B cell (primary cell): ENCODE data around the gene ADA. TPM values are rescaled to one million over a fixed set of nuclear protein-coding genes. Genes with fewer than 3 reads are reported as not detected.

Source experiments
- ATAC-seq: fragments of 200-7000 bp; cut with Tn5 transposase; one replicate; pipeline ENCODE4 v1.10.0; 2021; ENCODE audit warnings: low read depth, mild to moderate bottlenecking, moderate number of reproducible peaks, moderate library complexity
- CTCF ChIA-PET: fragments of 350-600 bp; sonication (Branson Sonifier 250); formaldehyde crosslinking; loops from one replicate; lab custom pipeline; 2021; ENCODE audit warnings: antibody characterized with exemption, inconsistent platforms; lab: Charles Lee
- POLR2A ChIA-PET: fragments of 350-600 bp; sonication (Branson Sonifier 250); formaldehyde crosslinking; loops from one replicate; lab custom pipeline; 2021; ENCODE audit warnings: antibody characterized with exemption; lab: Charles Lee
- DNase-seq: peaks from one replicate; pipeline ENCODE4 v3.0.0; 2013
- H2AFZ ChIP-seq: 2 replicates; pipeline ENCODE4 v1.6.1; 2012; ENCODE audit warnings: mild to moderate bottlenecking, low read depth, low read length; ENCODE audit not compliant: insufficient read depth, poor library complexity, severe bottlenecking
- H3K27ac ChIP-seq, 2 donors: 1 replicate in 1 of 2; 2 replicates in 1 of 2; pipeline ENCODE4 v1.5.1; 2012 to 2013; ENCODE audit warnings: low read length in 2 of 2, mild to moderate bottlenecking in 2 of 2, moderate library complexity in 1 of 2
- H3K27me3 ChIP-seq, 4 experiments: fragments of 200-600 bp in 1 of 4; sonication (generic) in 1 of 4; replicated peaks in 1 of 4; 1 replicate in 2 of 4; 2 replicates in 2 of 4; pipeline versions ENCODE4 v1.6.1 to v1.7.0; 2013 to 2016; ENCODE audit warnings: low read length in 3 of 4, mild to moderate bottlenecking in 2 of 4, mixed read lengths in 1 of 4, moderate library complexity in 1 of 4; ENCODE audit not compliant: insufficient read depth in 4 of 4, control insufficient read depth in 3 of 4; ENCODE audit errors: control extremely low read depth in 1 of 4
- H3K36me3 ChIP-seq, 2 experiments: replicated peaks in 1 of 2; 1 replicate in 1 of 2; 2 replicates in 1 of 2; pipeline versions ENCODE4 v1.6.1 to v1.7.1; 2013; ENCODE audit warnings: low read length in 1 of 2; ENCODE audit not compliant: insufficient read depth in 2 of 2, control insufficient read depth in 1 of 2; ENCODE audit errors: control extremely low read depth in 1 of 2, extremely low read depth in 1 of 2
- H3K4me1 ChIP-seq, 2 donors: fragments of 200-600 bp in 1 of 2; sonication (generic) in 1 of 2; 1 replicate in 1 of 2; 2 replicates in 1 of 2; pipeline versions ENCODE4 v1.5.1 to v1.6.1; 2013 to 2017; ENCODE audit warnings: low read length in 2 of 2; ENCODE audit not compliant: control insufficient read depth in 2 of 2, insufficient read depth in 2 of 2
- H3K4me2 ChIP-seq: replicated peaks from 2 replicates; pipeline ENCODE3; 2012; ENCODE audit warnings: mild to moderate bottlenecking, low read depth, low read length; ENCODE audit not compliant: poor library complexity, severe bottlenecking
- H3K4me3 ChIP-seq, 5 experiments: fragments of 200-600 bp in 1 of 5; sonication (generic) in 1 of 5; 1 replicate in 3 of 5; 2 replicates in 2 of 5; pipeline versions ENCODE4 v1.5.1 to v1.7.0; 2011 to 2016; ENCODE audit warnings: low read length in 4 of 5, mild to moderate bottlenecking in 4 of 5, low read depth in 2 of 5, control low read depth in 1 of 5, moderate library complexity in 1 of 5; ENCODE audit not compliant: insufficient read depth in 1 of 5; ENCODE audit errors: control extremely low read depth in 1 of 5, extremely low read depth in 1 of 5
- H3K79me2 ChIP-seq: fragments of 200-600 bp; sonication (generic); one replicate; pipeline ENCODE4 v1.6.0; 2016; ENCODE audit warnings: low read length; ENCODE audit not compliant: control insufficient read depth, insufficient read depth
- H3K9ac ChIP-seq: fragments of 200-600 bp; sonication (generic); 2 replicates; pipeline ENCODE4 v1.6.1; 2017; ENCODE audit warnings: mild to moderate bottlenecking, low read length, moderate library complexity
- H3K9me3 ChIP-seq, 3 donors: one replicate each; pipeline versions ENCODE4 v1.6.1 to v1.7.1; 2013; ENCODE audit warnings: low read length in 2 of 3; ENCODE audit not compliant: control insufficient read depth in 2 of 3, insufficient read depth in 1 of 3; ENCODE audit errors: control extremely low read depth in 1 of 3
- H4K20me1 ChIP-seq: 2 replicates; pipeline ENCODE4 v1.6.0; 2012; ENCODE audit warnings: mild to moderate bottlenecking, low read length; ENCODE audit not compliant: insufficient read depth, control insufficient read depth, poor library complexity, severe bottlenecking
- H3K27ac Mint-ChIP-seq: one replicate; pipeline ENCODE4 v1.8.0; 2021; ENCODE audit warnings: mixed read lengths
- H3K27me3 Mint-ChIP-seq: one replicate; pipeline ENCODE4 v1.8.0; 2021; ENCODE audit warnings: mixed read lengths
- H3K4me1 Mint-ChIP-seq: one replicate; pipeline ENCODE4 v1.8.0; 2021; ENCODE audit warnings: mixed read lengths
- H3K4me3 Mint-ChIP-seq: one replicate; pipeline ENCODE4 v1.8.0; 2021; ENCODE audit warnings: mixed read lengths
- H3K9me3 Mint-ChIP-seq: one replicate; pipeline ENCODE4 v1.8.0; 2022; ENCODE audit warnings: mixed read lengths; ENCODE audit not compliant: insufficient read depth
- CTCF ChIP-seq: fragments of 200-600 bp; IDR thresholded peaks from one replicate; pipeline ENCODE4 v1.8.0; 2022; ENCODE audit warnings: antibody characterized with exemption, mild to moderate bottlenecking
- EZH2 ChIP-seq: IDR thresholded peaks from 2 replicates; pipeline ENCODE4 v1.6.1; 2012; ENCODE audit warnings: borderline replicate concordance, low read depth, mild to moderate bottlenecking, moderate library complexity, low read length; ENCODE audit not compliant: insufficient read depth, poor library complexity, severe bottlenecking
- WGBS: methylation state at CpG from one replicate; pipeline ENCODE4 v1.1.5; 2013; ENCODE audit warnings: missing lambda C conversion rate; ENCODE audit not compliant: insufficient coverage; 5-methylcytosine and 5-hydroxymethylcytosine counted together
- intact Hi-C: fragments of 100-400 bp; cut with micrococcal nuclease; formaldehyde crosslinking; loops from one replicate; pipeline ENCODE4 v1.10.0; 2022
- polyA plus RNA-seq: library from polyadenylated mRNA; depleted of rRNA; stranded (reverse); fragments of >200 nt; gene quantifications from 2 replicates; pipeline ENCODE4 v1.2.3, GENCODE V29; 2012
- total RNA-seq, 2 donors: library from RNA; stranded (reverse); fragments of 120-200 nt in 1 of 2; gene quantifications; 1 replicate in 1 of 2; 2 replicates in 1 of 2; pipeline versions ENCODE4 v1.2.3 to v1.2.4, GENCODE V29; 2013 to 2022

The ADA gene
- total and polyA plus RNA-seq, 2 donors (not counting 1 experiment from before 2014, with no cell fraction given), result 10.0 to 34.2 TPM

GRCh38 chr20:44629017-44629385 is 22.5 kb downstream of the ADA start:
- CTCF ChIA-PET, result no interaction called here

More at GRCh38 chr20:44629017-44629385, 22.5 kb downstream of the ADA start:
- H3K4me1 ChIP-seq, result no peaks in the 10 kb centered on the region
- no peaks in the 10 kb centered on the region for H3K27me3 ChIP-seq
- intact Hi-C loops, result no loop called here
- H3K27ac Mint-ChIP-seq, result no peak overlapping the region
- no peak for DNase-seq
- H3K9ac ChIP-seq, result no peak overlapping the region
- no peak overlapping the region for H3K4me3 Mint-ChIP-seq
- TF ChIP-seq EZH2 (no peak), CTCF (no peak)
- H3K36me3 ChIP-seq, result no peaks in the 10 kb centered on the region
- no peaks in the 10 kb centered on the region for H4K20me1 ChIP-seq
- WGBS, result 91% methylated on average over 8 of the region's 9 CpGs
- no peaks in the 10 kb centered on the region for H3K27me3 Mint-ChIP-seq
- no peak overlapping the region for H3K4me3 ChIP-seq
- no peak overlapping the region for H2AFZ ChIP-seq
- H3K4me1 Mint-ChIP-seq, result peaks cover 3% of the 10 kb centered on the region
- H3K79me2 ChIP-seq, result no peaks in the 10 kb centered on the region
- no peak overlapping the region for H3K27ac ChIP-seq
- H3K4me2 ChIP-seq, result no peak overlapping the region
- POLR2A ChIA-PET, result interaction anchor here (0.7 kb wide), 1 partner anchor 11 kb away, joined by 4 read pairs; no protein-coding TSS in a partner anchor
- ATAC-seq, result no peak
- H3K9me3 ChIP-seq, result no peaks in the 10 kb centered on the region
- H3K9me3 Mint-ChIP-seq, result no peaks in the 10 kb centered on the region
